HCT116 (cell line): ENCODE results near the gene CDC42BPA. TPM values are rescaled to one million over a fixed set of nuclear protein-coding genes. Genes with fewer than 3 reads are reported as not detected.

Experiments
- ATAC-seq: fragments of 200-7000 bp; cut with Tn5 transposase; 2 replicates; pipeline ENCODE4 v1.9.1; 2020; ENCODE audit warnings: mild to moderate bottlenecking, moderate library complexity
- BruUV-seq: library from RNA; stranded (reverse); fragments of 400-500 nt; replicated peaks from 2 replicates; lab custom pipeline; 2021; lab: Mats Ljungman, UMichigan
- CTCF ChIA-PET: fragments of 300-600 bp; sonication (Branson Sonifier 250); formaldehyde crosslinking; loops from one replicate; lab custom pipeline; 2021; ENCODE audit warnings: antibody characterized with exemption; lab: Charles Lee
- POLR2A ChIA-PET: fragments of 300-600, 350-600 bp; sonication (Branson Sonifier 250); formaldehyde crosslinking; loops from one replicate; lab custom pipeline; 2021; ENCODE audit warnings: antibody characterized with exemption; lab: Charles Lee
- RAD21 ChIA-PET, 2 experiments: fragments of 300-600 bp; sonication (Branson Sonifier 250); formaldehyde crosslinking; loops; one replicate each; lab custom pipeline; 2023; ENCODE audit warnings: low total read pairs in 2 of 2; ENCODE audit not compliant: uncharacterized antibody in 2 of 2, unreplicated experiment in 2 of 2, low non-redundant PET in 1 of 2; lab: Charles Lee
- DNase-seq: peaks from one replicate; pipeline ENCODE4 v3.0.0-alpha.2; 2010; ENCODE audit warnings: low read depth, low spot score
- H2AFZ ChIP-seq: fragments of 200-600 bp; shearing (Covaris generic), sonication (generic); 2 replicates; pipeline ENCODE4 v1.6.1; 2017; ENCODE audit warnings: low read depth, mixed run types, mixed read lengths, antibody characterized with exemption, low read length; ENCODE audit not compliant: poor library complexity, severe bottlenecking
- H3K27ac ChIP-seq: 2 replicates; pipeline ENCODE4 v1.5.1; 2012; ENCODE audit warnings: low read depth, low read length
- H3K27me3 ChIP-seq: fragments of 200-600 bp; sonication (generic); 2 replicates; pipeline ENCODE4 v1.6.1; 2016; ENCODE audit warnings: mixed run types, low read length, mixed read lengths; ENCODE audit not compliant: insufficient read depth
- H3K36me3 ChIP-seq, 2 experiments: fragments of 200-500 bp in 1 of 2; fragments of 200-600 bp in 1 of 2; sonication (Bioruptor generic) in 1 of 2; sonication (generic) in 1 of 2; 2 replicates each; pipeline versions ENCODE4 v1.5.1 to v1.6.1; 2014 to 2016; ENCODE audit warnings: low read length in 2 of 2, inconsistent platforms in 1 of 2, mixed read lengths in 1 of 2, mixed run types in 1 of 2; ENCODE audit not compliant: insufficient read depth in 2 of 2, control insufficient read depth in 1 of 2
- H3K4me1 ChIP-seq, 2 experiments: fragments of 200-600 bp in 1 of 2; sonication (generic) in 1 of 2; 2 replicates each; pipeline versions ENCODE4 v1.5.1 to v1.6.1; 2012 to 2017; ENCODE audit warnings: low read length in 2 of 2, inconsistent platforms in 1 of 2, mild to moderate bottlenecking in 1 of 2, mixed read lengths in 1 of 2, mixed run types in 1 of 2, moderate library complexity in 1 of 2; ENCODE audit not compliant: insufficient read depth in 2 of 2, control insufficient read depth in 1 of 2
- H3K4me2 ChIP-seq: fragments of 200-600 bp; sonication (generic); 2 replicates; pipeline ENCODE4 v1.6.1; 2017; ENCODE audit warnings: mixed run types, low read length, mixed read lengths
- H3K4me3 ChIP-seq, 2 experiments: fragments of 200-600 bp in 1 of 2; sonication (generic) in 1 of 2; replicated peaks in 1 of 2; 2 replicates each; pipeline ENCODE4 v1.5.1; 2011 to 2016; ENCODE audit warnings: low read length in 2 of 2, control low read depth in 1 of 2, low read depth in 1 of 2, mild to moderate bottlenecking in 1 of 2, mixed read lengths in 1 of 2, mixed run types in 1 of 2
- H3K79me2 ChIP-seq: fragments of 200-600 bp; sonication (generic); 2 replicates; pipeline ENCODE4 v1.6.1; 2017; ENCODE audit warnings: mild to moderate bottlenecking, mixed run types, low read length, moderate library complexity, mixed read lengths; ENCODE audit not compliant: insufficient read depth
- H3K9ac ChIP-seq: fragments of 200-600 bp; sonication (generic); 2 replicates; pipeline ENCODE4 v1.6.1; 2016; ENCODE audit warnings: low read length, mixed read lengths
- H3K9me2 ChIP-seq: fragments of 200-600 bp; sonication (generic), shearing (Covaris generic); 2 replicates; pipeline ENCODE4 v1.6.1; 2017; ENCODE audit warnings: mixed run types, mild to moderate bottlenecking, moderate library complexity; ENCODE audit not compliant: insufficient read depth
- H3K9me3 ChIP-seq, 2 experiments: fragments of 200-500 bp in 1 of 2; fragments of 200-600 bp in 1 of 2; sonication (Bioruptor generic) in 1 of 2; sonication (generic) in 1 of 2; 2 replicates each; pipeline ENCODE4 v1.6.1; 2014 to 2017; ENCODE audit warnings: low read length in 2 of 2, mixed read lengths in 2 of 2, inconsistent platforms in 1 of 2, low read depth in 1 of 2, mild to moderate bottlenecking in 1 of 2, mixed run types in 1 of 2, moderate library complexity in 1 of 2; ENCODE audit not compliant: control insufficient read depth in 1 of 2, insufficient read depth in 1 of 2
- H4K20me1 ChIP-seq: fragments of 200-600 bp; sonication (generic), shearing (Covaris generic); 2 replicates; pipeline ENCODE4 v1.6.1; 2017; ENCODE audit warnings: mixed run types, mild to moderate bottlenecking, moderate library complexity; ENCODE audit not compliant: insufficient read depth
- CBX3 ChIP-seq: IDR thresholded peaks from 2 replicates; pipeline ENCODE4 v1.6.1; 2012; ENCODE audit warnings: low read depth
- CEBPB ChIP-seq: IDR thresholded peaks from 2 replicates; pipeline ENCODE4 v1.6.1; 2012; ENCODE audit warnings: low read depth
- CTCF ChIP-seq, 3 experiments: fragments of 200-600 bp in 1 of 3; sonication (generic) in 1 of 3; IDR thresholded peaks in 2 of 3; conservative IDR thresholded peaks in 1 of 3; 2 replicates each; pipeline ENCODE4 v1.5.1; 2012 to 2017; ENCODE audit warnings: low read depth in 2 of 3, low read length in 2 of 3, antibody characterized with exemption in 1 of 3, borderline replicate concordance in 1 of 3, control low read depth in 1 of 3, mild to moderate bottlenecking in 1 of 3, mixed read lengths in 1 of 3, mixed run types in 1 of 3, moderate library complexity in 1 of 3; ENCODE audit not compliant: insufficient read depth in 1 of 3
- EGR1 ChIP-seq: IDR thresholded peaks from 2 replicates; pipeline ENCODE4 v1.6.1; 2012; ENCODE audit warnings: low read depth
- ELF1 ChIP-seq: IDR thresholded peaks from 2 replicates; pipeline ENCODE4 v1.6.1; 2012; ENCODE audit warnings: low read depth, borderline replicate concordance
- EZH2 ChIP-seq: fragments of 200-600 bp; sonication (generic); IDR thresholded peaks from 2 replicates; pipeline ENCODE4 v1.6.1; 2017; ENCODE audit warnings: antibody characterized with exemption, mixed run types
- JUND ChIP-seq: IDR thresholded peaks from 2 replicates; pipeline ENCODE4 v1.6.1; 2012
- POLR2A ChIP-seq: IDR thresholded peaks from 2 replicates; pipeline ENCODE4 v1.7.0; 2011; ENCODE audit warnings: borderline replicate concordance; ENCODE audit not compliant: insufficient read depth, insufficient read length; ENCODE audit errors: extremely low read depth
- POLR2AphosphoS5 ChIP-seq: IDR thresholded peaks from 2 replicates; pipeline ENCODE4 v1.6.1; 2011; ENCODE audit warnings: mild to moderate bottlenecking, low read depth, low read length, moderate library complexity
- RAD21 ChIP-seq: IDR thresholded peaks from 2 replicates; pipeline ENCODE4 v1.6.1; 2012; ENCODE audit warnings: low read depth, mild to moderate bottlenecking
- SIN3A ChIP-seq: IDR thresholded peaks from 2 replicates; pipeline ENCODE4 v1.6.1; 2012; ENCODE audit warnings: low read depth
- SP1 ChIP-seq: IDR thresholded peaks from 2 replicates; pipeline ENCODE4 v1.6.1; 2012; ENCODE audit warnings: low read depth
- SRF ChIP-seq: IDR thresholded peaks from 2 replicates; pipeline ENCODE4 v1.6.1; 2012; ENCODE audit warnings: low read depth
- ZBTB33 ChIP-seq: IDR thresholded peaks from 2 replicates; pipeline ENCODE4 v1.6.1; 2011; ENCODE audit warnings: mild to moderate bottlenecking, low read length, moderate library complexity; ENCODE audit not compliant: insufficient replicate concordance; ENCODE audit errors: extremely low read depth
- ZFX ChIP-seq: fragments of 450-650 bp; IDR thresholded peaks from 2 replicates; pipeline ENCODE4 v1.6.1; 2017
- intact Hi-C: fragments of 100-400 bp; cut with micrococcal nuclease; formaldehyde crosslinking; loops from 2 replicates; pipeline ENCODE4 v1.10.0; 2022
- total RNA-seq: library from RNA; stranded (reverse); gene quantifications from one replicate; pipeline ENCODE4 v1.2.1, GENCODE V29; 2021; ENCODE audit not compliant: unreplicated experiment

Gene CDC42BPA
- total RNA-seq, 1 experiment from 2014 or later, result 44.0 TPM

DNA sequence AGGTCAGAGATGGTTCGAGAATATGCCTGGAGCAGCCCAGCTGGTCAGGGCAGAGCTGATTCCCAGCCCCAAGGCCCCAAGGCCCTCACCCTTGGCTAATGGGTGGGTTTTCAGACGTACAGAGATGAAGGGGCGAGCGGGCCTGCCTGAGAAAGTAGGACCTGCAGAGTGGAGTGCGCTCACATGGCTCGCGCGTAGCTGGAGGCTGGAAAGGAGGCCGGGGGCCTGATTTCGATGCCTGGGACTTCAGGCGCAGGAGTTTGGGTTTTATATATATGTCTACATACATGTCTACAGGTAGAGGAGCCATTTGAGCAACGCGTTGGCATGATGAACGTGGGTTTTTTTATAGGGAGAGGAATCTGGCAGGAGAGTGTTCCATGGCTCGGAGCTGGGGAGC is 369.3 kb downstream of the CDC42BPA start:
- DNase-seq (no peak), ATAC-seq (no peak)
- Histone ChIP-seq H3K27ac (no peak overlapping the region), H3K4me3 (no peak overlapping the region), H3K4me2 (no peak overlapping the region), H3K36me3 (no peaks in the 10 kb centered on the region), H3K9me3 (no peaks in the 10 kb centered on the region), H3K27me3 (no peaks in the 10 kb centered on the region), H3K4me1 (peaks cover 0 to 6% of the 10 kb centered on the region in 2 experiments; a peak in 2 of 4 replicates), H2AFZ (no peak overlapping the region), H3K79me2 (0 out of 2 replicates have a peak, but pooled peaks cover 8% of the 10 kb centered on the region), H3K9me2 (no peaks in the 10 kb centered on the region), H4K20me1 (no peaks in the 10 kb centered on the region), H3K9ac (no peak overlapping the region)
- no TSS peak for BruUV-seq
- no peak for TF ChIP-seq CBX3
- TF ChIP-seq CTCF (IDR thresholded peaks at IDR 0.05 in 2 of 3, conservative IDR thresholded peaks at IDR 0.05 in 1 of 3; ENCODE audit: borderline replicate concordance in 1 of 3, insufficient read depth in 1 of 3, low read depth in 2 of 3, low read length in 2 of 3), result no peak
- no peak for TF ChIP-seq SIN3A
- no peak for TF ChIP-seq POLR2AphosphoS5
- ChIA-PET RAD21 (no interaction called here), POLR2A (no interaction called here), CTCF (no interaction called here)
- intact Hi-C loops, result no loop called here

- Histone ChIP-seq H3K27me3 (no peaks in the 10 kb centered on the region), H3K9me3 (no peaks in the 10 kb centered on the region), H3K9me2 (no peaks in the 10 kb centered on the region), H3K4me1 (peaks cover 0 to 6% of the 10 kb centered on the region in 2 experiments; a peak in 2 of 4 replicates), H3K36me3 (no peaks in the 10 kb centered on the region), H3K27ac (no peak overlapping the region), H3K9ac (no peak overlapping the region), H3K4me3 (no peak overlapping the region), H4K20me1 (no peaks in the 10 kb centered on the region), H2AFZ (no peak overlapping the region), H3K79me2 (peaks cover 8% of the 10 kb centered on the region; the same call in 1 of the 2 replicates), H3K4me2 (no peak overlapping the region)
- TF ChIP-seq EGR1 (no peak), SIN3A (no peak), EZH2 (no peak), POLR2AphosphoS5 (no peak), ZBTB33 (no peak), POLR2A (no peak), ELF1 (no peak), CEBPB (no peak), SP1 (no peak), SRF (no peak), ZFX (no peak), RAD21 (no peak), CTCF (IDR thresholded peaks at IDR 0.05 in 2 of 3, conservative IDR thresholded peaks at IDR 0.05 in 1 of 3; ENCODE audit: borderline replicate concordance in 1 of 3, insufficient read depth in 1 of 3, low read depth in 2 of 3, low read length in 2 of 3) (no peak), JUND (no peak)
- DNase-seq, result no peak
- no TSS peak for BruUV-seq
- intact Hi-C loops, result no loop called here
- ATAC-seq, result no peak
- ChIA-PET POLR2A (no interaction called here), CTCF (no interaction called here), RAD21 (no interaction called here)
These were observed 369.8 kb downstream of the CDC42BPA start for GRCh38 chr1:226948480-226948879.
